A549 treated with ZK216348 at 1 μM for 4 hours (cell line): Measurements from ENCODE around the gene HSD3B2. TPM values are rescaled to one million over a fixed set of nuclear protein-coding genes. Genes with fewer than 3 reads are reported as not detected.

Source experiments
- total RNA-seq: library from RNA; stranded (reverse); fragments of 200-300 nt; extraction: Qiagen RNA extraction; gene quantifications from 5 replicates; pipeline ENCODE4 v1.2.3, GENCODE V29; 2022; ENCODE audit warnings: low read depth

HSD3B2 gene
- total RNA-seq = not detected in 5 replicates

DNA sequence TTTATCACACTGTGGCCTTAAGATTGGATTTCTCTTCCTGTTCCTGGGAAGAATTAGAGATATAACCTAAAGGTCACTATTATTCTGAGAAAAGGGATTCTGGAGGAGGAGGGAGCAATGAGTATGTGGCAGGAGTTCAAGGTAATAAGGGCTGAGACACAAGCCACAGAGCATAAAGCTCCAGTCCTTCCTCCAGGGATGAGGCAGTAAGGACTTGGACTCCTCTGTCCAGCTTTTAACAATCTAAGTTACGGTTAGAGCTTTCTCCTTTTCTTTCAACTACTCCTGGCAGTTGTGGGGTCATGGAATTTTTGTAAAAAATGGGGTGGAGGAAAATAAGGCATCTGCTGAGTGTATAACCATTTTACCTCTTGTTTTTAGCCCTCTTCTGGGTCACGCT is at the start of gene HSD3B2:
Gene HSD3B2 (plus strand): TSS at position 201 of the 400 bp plus-strand sequence. CDS start 270 bp downstream, outside the sequence.

DNA sequence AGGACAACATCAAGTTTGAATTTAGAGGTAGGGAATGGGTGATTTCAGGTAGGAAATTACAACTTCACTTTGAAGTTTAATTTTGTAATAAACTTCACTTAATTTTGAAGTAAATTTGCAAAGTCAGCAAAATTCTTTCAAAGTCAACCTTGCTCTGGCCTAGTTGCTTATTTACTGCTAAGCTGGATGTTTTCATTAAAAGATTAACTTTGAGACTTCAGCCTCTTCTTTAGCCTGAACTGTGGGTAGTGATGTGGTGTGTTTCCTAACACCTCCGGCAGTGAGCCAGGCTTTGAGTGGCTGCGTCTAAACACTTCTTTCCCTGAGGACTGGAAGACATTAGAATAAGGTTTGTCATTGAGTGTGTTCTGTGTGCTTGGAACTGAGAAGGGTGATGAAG is 46.4 kb upstream of the HSD3B2 start, which contains the start of gene HAO2:
Gene HAO2 (plus strand): TSS at position 232 of the 400 bp plus-strand sequence. CDS start 12,301 bp downstream, outside the sequence.

Other genes starting within 250 kb of the HSD3B2 start
- not detected in 5 replicates for gene HAO2, start 46.4 kb upstream of the HSD3B2 start, total RNA-seq
- not detected in 5 replicates for gene HSD3B1, start 92.1 kb downstream of the HSD3B2 start, total RNA-seq
- 1.4 to 2.0 TPM (median 1.6 TPM) in 5 replicates for gene ZNF697, start 233.1 kb downstream of the HSD3B2 start, total RNA-seq